HG02642 (cell line): ENCODE data around the gene RNF151.
A peak's percentile ranks its signal among the peaks of the same experiment; 100 is the strongest.

Experiments
- ATAC-seq: cut with Tn5 transposase; IDR thresholded peaks from one replicate; pipeline ENCODE4 v1.9.1; 2021; ENCODE audit warnings: mild to moderate bottlenecking; ENCODE audit not compliant: unreplicated experiment, poor library complexity

The RNF151 gene

DNA sequence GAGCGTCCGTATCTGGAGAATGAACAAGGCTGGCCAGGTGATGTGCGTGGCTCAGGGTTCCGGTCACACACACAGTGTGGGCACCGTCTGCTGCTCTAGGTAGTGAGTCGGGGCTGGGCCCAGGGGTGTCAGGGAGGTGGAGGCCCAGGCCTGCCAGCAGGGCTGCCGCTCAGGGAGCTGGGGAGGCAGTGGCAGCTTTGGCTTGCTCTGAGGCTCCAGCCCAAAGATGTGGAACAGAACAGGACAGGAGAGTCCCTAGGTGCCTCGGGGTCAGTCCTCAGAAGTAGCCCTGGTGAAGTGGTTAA, 9.5 kb downstream of the RNF151 start:
- ATAC-seq, result no peak

DNA sequence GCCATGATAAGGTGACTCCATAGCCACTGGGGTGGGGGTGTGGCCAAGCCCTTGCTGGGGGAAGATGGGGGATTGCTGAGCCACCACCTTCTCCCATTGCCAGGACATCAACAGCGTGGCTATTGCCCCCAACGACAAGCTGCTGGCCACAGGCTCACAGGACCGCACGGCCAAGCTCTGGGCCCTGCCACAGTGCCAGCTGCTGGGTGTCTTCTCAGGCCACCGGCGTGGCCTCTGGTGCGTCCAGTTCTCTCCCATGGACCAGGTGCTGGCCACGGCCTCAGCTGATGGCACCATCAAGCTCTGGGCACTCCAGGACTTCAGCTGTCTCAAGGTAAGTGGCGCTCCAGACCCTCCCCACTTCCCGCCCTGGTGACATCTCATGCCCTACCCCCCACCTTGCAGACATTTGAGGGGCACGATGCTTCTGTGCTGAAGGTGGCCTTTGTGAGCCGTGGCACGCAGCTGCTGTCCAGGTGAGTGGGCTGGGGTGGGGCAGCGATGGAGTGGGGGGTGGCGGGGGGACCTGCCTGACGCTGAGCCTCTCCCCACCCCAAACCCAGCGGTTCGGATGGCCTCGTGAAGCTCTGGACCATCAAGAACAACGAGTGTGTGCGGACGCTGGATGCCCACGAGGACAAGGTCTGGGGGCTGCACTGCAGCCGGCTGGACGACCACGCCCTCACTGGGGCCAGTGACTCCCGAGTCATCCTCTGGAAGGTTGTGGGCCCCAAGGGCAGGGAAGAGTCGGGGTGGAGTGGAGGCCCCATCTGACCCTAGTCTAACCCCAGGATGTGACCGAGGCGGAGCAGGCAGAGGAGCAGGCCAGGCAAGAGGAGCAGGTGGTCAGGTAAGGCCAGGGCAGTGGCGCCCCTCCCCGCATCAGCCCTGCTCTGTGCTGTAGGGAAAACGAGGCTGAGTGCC, 10.6 kb downstream of the RNF151 start:
- no peak for ATAC-seq

DNA sequence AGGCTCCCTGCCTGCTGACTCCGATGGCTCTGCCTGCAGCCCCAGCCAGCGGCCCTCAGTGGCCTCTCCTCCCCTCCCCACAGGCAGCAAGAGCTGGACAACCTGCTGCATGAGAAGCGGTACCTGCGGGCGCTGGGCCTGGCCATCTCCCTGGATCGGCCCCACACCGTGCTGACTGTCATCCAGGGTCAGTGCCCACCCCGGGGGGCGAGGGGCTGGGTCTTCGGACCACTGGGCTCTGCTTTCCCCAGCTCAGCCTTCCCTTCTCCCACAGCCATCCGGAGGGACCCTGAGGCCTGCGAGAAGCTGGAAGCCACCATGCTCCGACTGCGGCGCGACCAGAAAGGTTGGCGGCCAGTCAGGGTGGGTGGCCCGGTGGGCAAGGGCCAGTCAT, 11.2 kb downstream of the RNF151 start:
- ATAC-seq, result no peak

DNA sequence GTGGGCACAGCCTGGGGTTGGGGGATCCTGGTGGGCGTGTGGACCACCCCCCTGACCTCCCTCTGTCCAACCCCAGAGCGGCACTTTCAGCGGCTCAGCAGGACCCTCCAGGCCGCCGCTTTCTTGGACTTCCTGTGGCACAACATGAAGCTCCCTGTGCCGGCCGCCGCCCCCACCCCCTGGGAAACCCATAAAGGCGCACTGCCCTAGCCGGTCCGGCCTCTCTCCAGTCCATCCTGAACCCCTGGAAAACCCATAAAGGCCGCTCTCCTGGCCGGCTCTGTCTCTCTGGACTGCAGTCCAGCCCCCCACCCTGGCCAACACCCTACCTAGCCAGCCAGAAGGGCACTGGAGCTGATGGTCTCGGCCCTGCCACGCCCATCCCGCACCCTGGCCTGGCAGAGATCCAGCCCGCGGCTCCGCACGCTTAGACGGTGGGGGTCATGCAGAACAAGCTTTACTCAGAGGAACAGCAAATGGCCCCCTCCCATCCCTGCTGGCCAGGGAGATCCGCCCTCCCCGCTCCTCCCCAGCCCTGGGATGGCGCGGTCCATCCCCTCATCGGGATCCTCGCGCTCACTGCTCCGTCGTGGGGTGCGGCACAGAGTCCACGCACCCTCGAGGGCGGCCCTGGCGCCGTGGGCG, 11.9 kb downstream of the RNF151 start:
- no peak for ATAC-seq

DNA sequence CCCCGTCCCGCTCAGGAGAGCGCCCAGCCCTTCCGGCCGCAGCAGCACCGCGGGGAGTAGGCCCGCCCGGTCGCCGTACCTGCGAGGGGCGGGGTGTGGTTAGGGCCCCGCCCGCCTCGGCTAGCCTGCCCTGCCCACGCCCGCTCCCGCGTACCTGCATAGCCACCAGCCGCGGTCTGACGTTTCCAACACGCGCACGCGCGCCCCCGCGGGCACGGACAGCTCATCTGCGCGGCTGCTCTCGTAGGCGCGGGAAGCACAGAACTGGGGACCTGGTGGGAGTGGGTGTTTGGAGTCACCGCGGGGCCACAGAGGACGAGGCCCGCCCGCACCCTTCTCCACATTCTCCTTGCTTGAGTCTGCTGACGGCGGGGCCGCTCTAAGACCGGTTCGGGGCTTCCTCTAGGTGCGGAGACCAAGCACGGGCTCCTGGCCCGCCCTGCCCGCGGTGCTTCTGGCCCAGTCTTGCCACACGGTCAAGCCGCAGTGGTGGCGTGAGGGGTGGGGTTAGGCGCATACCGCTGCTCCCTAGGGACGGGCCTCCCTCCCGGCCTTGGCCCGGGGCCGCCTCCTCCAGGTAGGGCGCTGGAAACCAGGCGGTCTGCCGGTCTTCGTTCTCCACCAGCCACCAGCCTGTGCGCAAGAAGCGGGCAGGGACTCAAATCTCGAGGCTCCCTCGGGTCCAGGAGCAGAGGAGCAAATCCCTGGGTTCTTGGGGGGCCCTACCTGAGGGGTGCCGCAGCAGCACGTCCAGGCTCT, 12.8 kb downstream of the RNF151 start:
- no peak for ATAC-seq

DNA sequence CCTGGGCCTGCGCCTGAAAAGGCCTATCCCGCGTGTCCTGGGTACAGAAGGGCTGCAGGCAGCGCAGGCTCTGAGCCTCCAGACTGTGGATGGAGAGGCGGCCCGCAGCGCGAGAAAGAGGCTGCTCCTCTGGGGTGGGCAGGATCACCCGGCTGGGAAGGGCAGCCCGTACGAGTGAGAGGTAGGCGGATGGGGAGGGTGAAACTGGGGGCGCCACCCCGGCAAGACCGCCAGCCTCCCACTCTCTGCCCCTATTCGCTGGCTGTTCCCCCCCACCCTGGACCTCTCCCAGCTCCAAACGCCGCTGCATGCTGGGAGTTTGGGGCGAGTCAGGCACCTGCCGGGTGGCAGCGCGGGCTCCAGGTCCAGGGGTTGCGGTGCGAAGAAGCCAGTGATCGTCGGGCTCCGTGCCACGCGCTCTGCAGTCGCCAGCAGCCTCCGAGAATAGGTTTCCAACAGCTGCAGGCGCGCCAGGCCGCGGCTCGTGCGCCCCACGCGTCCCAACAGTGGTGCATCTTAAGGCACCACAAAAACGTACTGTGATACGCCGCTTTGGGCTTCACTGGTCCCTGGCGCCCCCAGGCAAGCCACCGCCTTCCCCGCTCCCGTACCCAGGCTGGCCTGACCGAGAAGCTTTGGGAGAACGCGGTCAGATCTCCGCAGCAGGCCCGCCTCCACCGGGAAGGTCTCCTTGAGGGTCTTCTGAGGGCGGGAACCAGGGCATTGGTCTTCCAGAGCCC, 13.5 kb downstream of the RNF151 start:
- no peak for ATAC-seq

DNA sequence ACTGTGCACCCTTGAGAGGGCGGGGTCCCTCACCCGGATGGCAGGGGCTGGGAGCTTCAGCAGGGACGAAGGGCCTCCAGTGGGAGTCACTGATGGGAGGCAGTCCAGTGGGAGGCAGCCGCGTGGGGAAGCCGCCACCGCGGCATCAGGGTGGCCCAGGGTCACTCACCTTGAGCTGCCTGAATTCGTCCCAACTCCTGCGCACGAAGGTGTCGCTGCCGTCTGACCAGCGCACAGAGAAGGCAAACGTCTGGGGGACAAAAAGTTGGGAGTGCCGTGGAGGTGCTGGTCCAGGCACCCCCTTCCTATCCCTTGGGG, 14.1 kb downstream of the RNF151 start:
- ATAC-seq, result no peak

DNA sequence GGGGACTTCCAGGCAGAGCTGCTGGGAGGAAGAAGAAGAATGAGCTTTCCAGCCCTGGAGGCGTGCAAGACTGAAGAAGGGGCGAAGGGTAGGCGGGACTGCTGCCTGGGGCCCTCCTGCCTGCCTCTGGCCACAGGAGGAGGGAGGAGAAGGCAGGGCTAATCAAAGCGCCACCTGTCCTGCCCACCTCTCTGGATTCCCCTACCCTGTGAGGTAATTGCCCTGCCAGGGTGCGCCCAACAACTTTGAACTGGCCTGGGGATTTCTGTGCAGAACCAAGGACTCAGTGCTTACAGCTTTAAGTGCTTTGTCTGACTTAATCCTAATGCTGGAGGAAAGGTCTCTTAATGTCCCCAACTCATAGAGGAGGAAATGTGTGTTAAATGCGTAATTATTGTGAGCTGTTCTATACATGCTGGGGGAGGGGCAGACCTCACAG, 14.8 kb downstream of the RNF151 start, which contains the start of gene NOXO1:
Gene NOXO1 (minus strand): TSS at position 72 of the 439 bp plus-strand sequence. CDS start 290 bp downstream, outside the sequence.
- ATAC-seq, result no peak

DNA sequence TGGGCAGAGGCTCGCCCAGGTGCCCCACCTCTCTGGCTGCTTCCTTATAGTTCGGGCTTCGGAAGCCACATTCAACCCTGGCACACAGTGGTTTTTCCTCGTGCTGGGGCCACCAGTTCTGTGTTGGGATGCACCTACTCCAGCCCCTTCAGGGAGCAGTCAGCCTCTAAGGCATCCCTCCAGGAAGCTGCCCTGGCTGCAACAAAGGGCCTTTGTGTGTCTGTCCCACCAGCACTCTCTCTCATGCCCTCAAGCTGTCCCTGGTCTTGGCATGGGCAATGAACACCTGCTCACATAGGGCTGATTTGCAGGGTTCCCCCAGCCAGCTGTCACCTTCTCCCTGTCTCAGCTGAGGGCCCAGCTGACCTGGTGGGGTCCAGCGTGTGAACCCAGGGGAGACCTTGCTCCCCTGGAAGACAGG, 15.4 kb downstream of the RNF151 start:
- ATAC-seq, result no peak

DNA sequence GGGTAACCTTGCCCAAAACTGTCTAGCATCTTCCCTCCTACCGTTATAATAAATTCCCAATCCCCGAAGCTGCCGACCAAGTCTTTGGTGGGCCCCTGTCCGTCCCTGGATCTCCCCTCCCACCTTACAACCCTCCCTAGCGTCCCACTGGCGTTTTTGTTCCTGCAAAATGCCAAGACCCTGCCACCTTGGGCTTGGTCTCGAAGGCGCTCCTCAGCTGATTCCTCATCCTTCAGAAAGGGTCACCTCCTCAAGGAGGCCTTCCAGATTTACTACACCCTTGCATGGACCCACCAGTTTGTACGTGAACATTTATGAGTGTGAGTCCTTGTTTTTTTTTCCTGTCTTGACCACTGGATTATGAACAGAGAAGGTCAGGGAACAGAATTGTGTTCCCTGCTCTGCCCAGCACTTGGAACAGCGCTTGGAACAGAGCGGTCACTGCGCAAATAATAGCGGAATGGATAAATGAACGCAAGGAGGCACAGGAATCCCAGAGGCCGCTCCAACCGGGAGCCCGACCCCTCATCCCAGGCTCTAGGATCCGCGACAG, 16.4 kb downstream of the RNF151 start:
- ATAC-seq, result no peak

DNA sequence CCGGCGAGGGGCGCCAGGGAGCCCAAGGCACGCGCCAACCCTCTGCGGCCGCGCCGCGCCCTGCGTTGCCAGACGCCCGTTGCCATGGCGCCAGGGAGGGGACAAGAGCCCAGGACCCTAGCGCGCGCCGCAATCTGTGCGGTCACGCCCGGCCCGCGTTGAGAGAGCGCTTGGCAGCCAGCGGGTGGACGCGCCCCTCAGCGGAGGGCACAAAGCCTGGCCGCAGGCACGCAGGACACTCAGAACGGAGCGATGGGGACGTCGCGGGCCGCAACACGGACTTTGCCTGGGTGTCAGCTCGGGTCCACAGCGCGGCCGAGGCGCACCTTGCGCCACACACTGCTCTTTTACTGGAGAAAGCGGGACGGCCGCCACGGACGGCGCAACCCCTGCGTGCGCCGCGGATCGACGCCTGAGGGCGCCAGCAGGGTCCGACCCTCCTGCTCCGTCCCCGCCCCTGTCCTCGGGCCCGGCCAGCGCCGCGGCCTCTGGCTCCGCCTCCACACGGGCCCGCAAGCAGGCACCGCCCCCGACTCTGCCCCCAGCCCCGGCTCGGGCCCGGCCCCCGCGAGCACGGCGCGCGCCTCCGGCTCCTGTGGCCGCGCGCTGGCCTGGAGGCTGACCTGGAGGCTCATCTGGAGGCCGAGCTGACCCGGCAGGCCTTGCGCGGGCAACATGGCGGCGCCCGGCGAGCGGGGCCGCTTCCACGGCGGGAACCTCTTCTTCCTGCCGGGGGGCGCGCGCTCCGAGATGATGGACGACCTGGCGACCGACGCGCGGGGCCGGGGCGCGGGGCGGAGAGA, 17.1 kb downstream of the RNF151 start, which contains the start of gene GFER:
Gene GFER (plus strand): TSS at position 650 of the 803 bp plus-strand sequence. CDS start 26 bp downstream, at position 676.
- peak; percentile 82 for ATAC-seq

DNA sequence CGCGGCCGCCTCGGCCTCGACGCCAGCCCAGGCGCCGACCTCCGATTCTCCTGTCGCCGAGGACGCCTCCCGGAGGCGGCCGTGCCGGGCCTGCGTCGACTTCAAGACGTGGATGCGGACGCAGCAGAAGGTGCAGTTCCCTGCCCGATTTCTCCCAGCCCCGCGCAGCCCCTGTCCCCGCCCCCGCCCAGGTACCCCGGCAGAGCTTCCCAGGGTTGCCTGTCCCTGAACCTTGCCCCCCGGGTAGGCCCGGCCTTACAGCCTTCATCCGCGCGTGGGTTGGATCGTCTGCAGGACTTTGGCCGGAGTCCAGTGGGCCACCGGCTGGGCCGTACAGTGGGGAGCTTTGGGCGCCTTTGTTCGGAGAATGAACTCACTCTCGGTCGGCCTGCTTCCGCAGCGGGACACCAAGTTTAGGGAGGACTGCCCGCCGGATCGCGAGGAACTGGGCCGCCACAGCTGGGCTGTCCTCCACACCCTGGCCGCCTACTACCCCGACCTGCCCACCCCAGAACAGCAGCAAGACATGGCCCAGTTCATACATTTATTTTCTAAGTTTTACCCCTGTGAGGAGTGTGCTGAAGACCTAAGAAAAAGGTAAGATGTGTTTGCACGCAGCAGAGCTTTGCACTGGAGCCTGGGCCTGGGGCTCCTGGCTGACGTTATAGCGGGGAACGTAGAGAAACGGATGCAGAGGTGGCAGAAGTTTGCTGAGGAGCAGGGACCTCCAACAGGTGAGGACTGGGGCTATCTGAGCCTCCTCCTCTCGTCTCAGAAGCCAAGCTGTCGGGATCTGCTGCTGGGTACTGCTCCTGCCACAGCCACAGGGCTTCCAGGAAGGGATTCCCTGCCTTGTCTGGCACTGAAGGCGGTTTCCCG, 17.9 kb downstream of the RNF151 start:
- ATAC-seq, result peak; percentile 16

DNA sequence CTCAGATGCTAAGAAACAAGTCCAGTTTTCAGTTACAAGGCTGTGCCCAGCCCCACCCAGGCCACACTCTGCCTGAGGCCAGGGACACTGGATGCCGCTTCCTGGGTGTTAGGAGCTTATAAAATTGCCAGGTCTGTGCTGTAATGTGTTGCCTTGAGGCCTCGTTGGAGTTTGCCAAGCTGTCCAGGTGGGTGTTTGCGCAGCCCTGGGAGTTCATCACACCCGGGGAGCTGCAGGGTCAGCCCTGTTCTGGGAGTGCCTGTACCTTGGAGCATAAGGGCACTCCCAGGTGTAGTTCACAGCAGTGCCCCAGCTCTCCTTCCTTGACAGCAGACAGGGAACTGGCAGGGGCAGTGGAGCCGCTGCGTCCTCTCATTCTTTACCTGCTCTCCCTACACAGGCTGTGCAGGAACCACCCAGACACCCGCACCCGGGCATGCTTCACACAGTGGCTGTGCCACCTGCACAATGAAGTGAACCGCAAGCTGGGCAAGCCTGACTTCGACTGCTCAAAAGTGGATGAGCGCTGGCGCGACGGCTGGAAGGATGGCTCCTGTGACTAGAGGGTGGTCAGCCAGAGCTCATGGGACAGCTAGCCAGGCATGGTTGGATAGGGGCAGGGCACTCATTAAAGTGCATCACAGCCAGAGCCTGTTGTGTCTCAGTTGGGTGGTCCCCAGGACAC, 19.0 kb downstream of the RNF151 start:
- no peak for ATAC-seq

DNA sequence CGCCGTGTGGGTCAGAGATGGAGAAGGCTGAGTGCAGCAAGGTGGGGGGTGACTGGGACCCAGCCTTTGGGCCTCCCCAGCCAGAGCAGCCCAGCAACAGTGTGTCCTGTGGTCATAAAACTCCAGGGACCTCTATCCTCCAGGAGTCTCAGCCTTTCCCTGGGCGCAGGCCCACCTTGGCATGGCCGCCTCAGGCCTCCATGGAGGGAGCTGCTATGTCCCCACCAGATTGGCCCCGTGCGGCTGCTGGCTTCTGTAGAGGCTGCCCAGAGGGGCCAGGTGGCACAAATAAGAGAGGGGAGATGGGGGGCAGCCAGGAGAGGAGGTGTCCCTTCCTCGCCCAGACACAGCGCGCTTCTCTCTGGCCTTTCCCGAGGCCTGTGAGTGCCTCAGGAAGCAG, 20.5 kb downstream of the RNF151 start:
- ATAC-seq, result no peak

DNA sequence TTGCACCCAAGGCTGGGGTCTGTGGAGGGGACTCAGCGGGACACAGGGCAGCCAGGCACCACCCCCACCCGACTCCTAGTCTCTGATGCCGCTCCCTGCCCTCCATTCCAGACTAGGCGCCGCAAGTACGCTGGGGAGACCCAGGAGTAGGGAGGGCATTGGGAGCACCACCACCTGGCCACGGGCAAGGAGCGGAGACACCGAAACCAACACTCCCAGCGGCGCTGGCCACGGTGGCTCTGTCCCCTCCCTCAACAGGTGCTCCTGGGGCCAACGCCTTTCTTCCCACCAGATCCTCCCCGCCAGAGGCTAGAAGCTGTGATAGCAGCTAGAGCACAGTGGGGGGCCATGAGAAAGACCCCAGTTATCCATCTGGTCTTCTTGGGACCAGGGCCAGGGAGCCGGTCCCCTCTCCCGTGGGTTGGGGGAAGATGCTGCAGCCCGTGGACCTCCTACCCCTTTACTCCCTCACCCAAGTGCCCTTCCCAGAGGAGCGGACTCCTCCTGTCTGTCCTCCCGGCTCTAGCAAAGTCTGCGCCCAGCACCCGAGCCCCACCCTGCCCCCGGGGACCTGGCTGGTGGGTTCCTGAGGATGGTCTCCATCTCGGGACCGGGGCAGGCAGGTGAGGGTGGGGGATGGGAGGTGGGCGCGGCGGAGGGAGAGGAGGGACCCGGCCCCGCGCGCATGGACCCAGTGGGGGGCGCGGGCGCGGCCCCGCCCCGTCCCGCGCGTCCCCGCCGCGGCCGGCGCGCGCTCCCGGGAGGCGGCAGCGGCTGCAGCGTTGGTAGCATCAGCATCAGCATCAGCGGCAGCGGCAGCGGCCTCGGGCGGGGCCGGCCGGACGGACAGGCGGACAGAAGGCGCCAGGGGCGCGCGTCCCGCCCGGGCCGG, 22.8 kb downstream of the RNF151 start, which contains the start of gene SYNGR3:
Gene SYNGR3 (plus strand): TSS at position 762 of the 892 bp plus-strand sequence. CDS start 133 bp downstream, outside the sequence.
- ATAC-seq, result no peak

DNA sequence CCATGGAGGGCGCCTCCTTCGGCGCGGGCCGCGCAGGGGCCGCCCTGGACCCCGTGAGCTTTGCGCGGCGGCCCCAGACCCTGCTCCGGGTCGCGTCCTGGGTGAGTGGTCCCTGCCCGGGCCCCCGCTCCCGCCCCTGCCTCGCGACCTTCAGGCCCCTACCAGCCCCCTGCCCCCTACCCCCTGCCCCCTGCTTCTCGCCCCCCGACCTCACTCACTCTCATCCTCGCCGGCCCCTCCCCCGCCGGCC, 23.4 kb downstream of the RNF151 start:
- ATAC-seq, result no peak
